Mucosa of descending colon (tissue), 3 donors: ENCODE measurements around the gene EFNA5. TPM values are rescaled to one million over a fixed set of nuclear protein-coding genes. Genes with fewer than 3 reads are reported as not detected.
A peak's percentile ranks its signal among the peaks of the same experiment; 100 is the strongest.

Source experiments
- ATAC-seq: fragments of 200-7000 bp; cut with Tn5 transposase; one replicate; pipeline ENCODE4 v1.9.1; 2020; ENCODE audit warnings: mild to moderate bottlenecking, moderate library complexity
- DNase-seq, 3 donors: peaks; one replicate each; pipeline ENCODE4 v3.0.0-alpha.2; 2020
- H3K36me3 ChIP-seq: fragments of 200-600 bp; one replicate; pipeline ENCODE4 v1.8.0; 2021; ENCODE audit warnings: low read depth, mild to moderate bottlenecking
- H3K4me1 ChIP-seq: fragments of 200-600 bp; one replicate; pipeline ENCODE4 v1.8.0; 2021; ENCODE audit warnings: low read depth, mild to moderate bottlenecking
- H3K4me3 ChIP-seq: fragments of 200-600 bp; one replicate; pipeline ENCODE4 v1.8.0; 2021; ENCODE audit warnings: mild to moderate bottlenecking
- H3K9me3 ChIP-seq: fragments of 200-600 bp; one replicate; pipeline ENCODE4 v1.8.0; 2021; ENCODE audit warnings: mild to moderate bottlenecking
- CTCF ChIP-seq: fragments of 200-600 bp; IDR thresholded peaks from one replicate; pipeline ENCODE4 v1.8.0; 2022; ENCODE audit warnings: antibody characterized with exemption, mild to moderate bottlenecking
- intact Hi-C, 2 donors: fragments of 100-400 bp; cut with DNase I in 1 of 2; cut with micrococcal nuclease in 1 of 2; formaldehyde crosslinking; loops; one replicate each; pipeline versions ENCODE4 v1.11.0 to v1.11.1; 2022; cut with DNase I, micrococcal nuclease
- total RNA-seq, 3 donors: library from RNA; stranded (reverse); fragmentation: NEBNext Ultra II Directional in 2 of 3; extraction: Animal tissue kit (Norgen Biotek cat#: 25700) in 2 of 3; gene quantifications; one replicate each; pipeline versions ENCODE4 v1.2.1 to v1.2.4, GENCODE V29; 2021 to 2023
- donor health status: DM: no; HTN: no; CAD: no; lungs with moderate emphysema.
- donor health status: DM: no; HTN: no; CAD: no.
- donor health status: DM: no; HTN: yes; CAD: no.

EFNA5 gene
- total RNA-seq, 3 donors from 2014 or later = 12.7 to 14.4 (median 14.3) TPM

GRCh38 chr5:107404595-107405374 lies 266.0 kb downstream of the EFNA5 start:
- intact Hi-C loops = no loop called here
- no peak for TF ChIP-seq CTCF
- no peaks in the 10 kb centered on the region for H3K9me3 ChIP-seq
- H3K36me3 ChIP-seq = no peaks in the 10 kb centered on the region
- H3K4me3 ChIP-seq = no peak overlapping the region
- no peak for ATAC-seq
- no peaks in the 10 kb centered on the region for H3K4me1 ChIP-seq
- no peak for DNase-seq

- H3K9me3 ChIP-seq = no peaks in the 10 kb centered on the region
- H3K4me1 ChIP-seq = no peaks in the 10 kb centered on the region
- H3K4me3 ChIP-seq = no peak overlapping the region
- intact Hi-C loops = no loop called here
- no peak for TF ChIP-seq CTCF
- DNase-seq = no peak
- no peaks in the 10 kb centered on the region for H3K36me3 ChIP-seq
- no peak for ATAC-seq
These were observed 267.3 kb downstream of the EFNA5 start for GRCh38 chr5:107403228-107403953.

- DNase-seq (no peak), ATAC-seq (no peak)
- no peak overlapping the region for H3K4me3 ChIP-seq
- intact Hi-C loops = no loop called here
- H3K36me3 ChIP-seq = no peaks in the 10 kb centered on the region
- no peaks in the 10 kb centered on the region for H3K9me3 ChIP-seq
- no peak for TF ChIP-seq CTCF
- no peaks in the 10 kb centered on the region for H3K4me1 ChIP-seq
These were observed 268.1 kb downstream of the EFNA5 start for GRCh38 chr5:107402434-107403227.

DNA sequence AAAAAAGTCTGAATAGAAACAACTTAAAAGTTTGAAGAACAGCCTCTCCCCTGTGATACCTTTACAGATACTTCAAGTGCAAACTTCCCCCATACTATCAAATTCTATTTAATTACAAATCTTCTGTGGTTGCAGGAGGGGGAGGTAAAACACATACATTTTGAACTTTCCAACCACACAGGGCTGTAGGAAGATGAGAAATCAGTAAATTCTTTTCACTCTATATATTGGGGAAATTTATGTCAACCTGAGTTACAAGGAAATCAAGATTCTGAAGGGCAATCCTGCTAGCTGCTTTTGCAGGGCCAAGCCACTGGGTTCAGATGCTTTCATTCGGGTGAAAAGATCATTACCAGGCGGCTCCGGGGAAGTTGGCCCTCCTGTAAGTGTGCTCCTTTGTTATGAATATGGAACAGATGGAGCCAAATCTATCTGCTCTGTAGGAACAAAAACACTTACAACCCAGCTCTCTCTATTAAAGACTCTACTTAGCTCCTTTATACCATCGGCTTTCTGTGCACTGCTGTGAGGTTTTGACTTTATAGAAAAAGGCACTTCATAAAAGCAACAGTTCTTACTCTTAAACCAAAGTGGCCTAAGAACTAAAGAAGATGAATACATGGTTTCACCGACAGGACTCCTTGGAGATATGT lies 269.1 kb downstream of the EFNA5 start:
- DNase-seq (no peak), ATAC-seq (no peak)
- Histone ChIP-seq H3K9me3 (no peaks in the 10 kb centered on the region), H3K4me1 (no peaks in the 10 kb centered on the region), H3K36me3 (no peaks in the 10 kb centered on the region), H3K4me3 (no peak overlapping the region)
- no peak for TF ChIP-seq CTCF
- intact Hi-C loops = no loop called here

DNA sequence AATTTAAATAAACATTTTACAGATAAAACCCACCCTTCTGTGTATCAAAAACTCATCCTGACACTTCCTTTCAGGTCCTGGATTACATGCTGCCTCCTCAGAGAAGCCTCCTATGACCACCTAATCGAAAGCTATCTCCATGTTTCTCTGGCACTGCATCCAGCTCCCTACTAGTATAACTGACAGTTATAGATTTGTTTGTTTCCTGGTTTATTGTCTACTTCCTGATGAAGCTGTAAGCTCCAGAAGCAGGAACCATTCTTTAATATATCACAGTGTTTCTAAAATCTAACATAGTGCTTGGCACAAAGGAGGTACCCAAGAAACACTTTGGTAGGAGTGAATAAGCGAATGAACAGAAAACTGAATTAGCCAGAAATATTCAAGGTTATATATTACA lies 270.4 kb downstream of the EFNA5 start:
- intact Hi-C loops = no loop called here
- H3K36me3 ChIP-seq = no peaks in the 10 kb centered on the region
- H3K4me1 ChIP-seq = no peaks in the 10 kb centered on the region
- H3K9me3 ChIP-seq = no peaks in the 10 kb centered on the region
- DNase-seq (no peak), ATAC-seq (peak; percentile 65)
- H3K4me3 ChIP-seq = no peak overlapping the region
- TF ChIP-seq CTCF = no peak
